Measurements from ENCODE around the gene FBXO42. TPM values are rescaled to one million over a fixed set of nuclear protein-coding genes. Genes with fewer than 3 reads are reported as not detected.

Gene FBXO42
- total and polyA plus RNA-seq, 2 of the 8 experiments (the other 6 are each of a cell fraction or from before 2014, with no cell fraction given), result 15.1 to 17.0 TPM

GRCh38 chr1:16243936-16244649 is 108.2 kb downstream of the FBXO42 start:
- no peak overlapping the region for H2BK20ac ChIP-seq (ENCODE audit: low read length)
- peaks cover 2 to 5% of the 10 kb centered on the region in 2 experiments for H4K20me1 ChIP-seq (replicated peaks in 1 of 2; ENCODE audit: control insufficient read depth in 1 of 2, insufficient read depth in 2 of 2, low read length in 2 of 2)
- FAIRE-seq (peak; percentile 96), DNase-seq (ENCODE audit: low read depth in 1 of 2, low spot score in 2 of 2) (peak; percentile 51 to 90)
- no peaks in the 10 kb centered on the region for H3K23me2 ChIP-seq (ENCODE audit: low read depth, low read length)
- no peaks in the 10 kb centered on the region for H3K27me3 ChIP-seq (replicated peaks in 1 of 4; ENCODE audit: control insufficient read depth in 3 of 4, extremely low read depth in 1 of 4, insufficient read depth in 3 of 4, low read length in 3 of 4)
- no peak overlapping the region for H2BK5ac ChIP-seq (ENCODE audit: low read depth, low read length)
- H3K9me3 ChIP-seq (ENCODE audit: insufficient read depth in 2 of 2, low read depth in 1 of 2, low read length in 1 of 2), result no peaks in the 10 kb centered on the region
- no peak overlapping the region for H2BK12ac ChIP-seq (ENCODE audit: low read depth, low read length)
- peak overlapping the region; percentile 45; the same call in 1 of the 2 replicates for H4K8ac ChIP-seq (ENCODE audit: extremely low read depth, insufficient read depth, low read length)
- H4K5ac ChIP-seq (ENCODE audit: insufficient read length, low read depth, low read length), result no peak overlapping the region
- peak overlapping the region; percentile 43; the same call in 1 of the 2 replicates for H3K18ac ChIP-seq (ENCODE audit: extremely low read depth, low read length)
- H3K79me2 ChIP-seq (ENCODE audit: control insufficient read depth in 1 of 2, insufficient read depth in 2 of 2, low read length in 2 of 2), result no peaks in the 10 kb centered on the region
- no peak overlapping the region for H3K23ac ChIP-seq (ENCODE audit: insufficient read length)
- peaks cover 0 to 4% (median 0%) of the 10 kb centered on the region in 4 experiments; a peak in 2 of 8 replicates for H3K36me3 ChIP-seq (ENCODE audit: control insufficient read depth in 2 of 4, insufficient read depth in 4 of 4, low read length in 3 of 4)
- peak overlapping the region; percentile 49 for H3K4ac ChIP-seq (replicated peaks; ENCODE audit: insufficient read length, low read depth, low read length)
- ChIA-PET CTCF (ENCODE audit: partially characterized antibody) (interaction anchor here (0.6 to 9.0 kb wide), 31 partner anchors 10 to 204 kb away, joined by 3 to 106 read pairs (median 4); partner anchors contain the start of genes ARHGEF19 and CPLANE2), POLR2A (ENCODE audit: partially characterized antibody) (interaction anchor here (0.9 to 1.3 kb wide), 3 partner anchors 16 to 39 kb away, joined by 3 to 4 read pairs (median 3); no protein-coding TSS in a partner anchor)
- no peak overlapping the region for H3K4me3 ChIP-seq (ENCODE audit: extremely low read depth in 1 of 4, insufficient read depth in 2 of 4, low read depth in 3 of 4, low read length in 4 of 4)
- H3K56ac ChIP-seq (replicated peaks; ENCODE audit: insufficient read length, low read depth, low read length), result no peak overlapping the region
- no peak overlapping the region for H2AFZ ChIP-seq (ENCODE audit: low read length)
- H3K9ac ChIP-seq (replicated peaks in 1 of 4; ENCODE audit: extremely low read depth in 1 of 4, low read depth in 3 of 4, low read length in 3 of 4), result no peak overlapping the region
- no peak overlapping the region for H2BK120ac ChIP-seq (replicated peaks; ENCODE audit: low read depth, low read length)
- no peak overlapping the region for H3K27ac ChIP-seq (ENCODE audit: low read depth, low read length)
- H2AK5ac ChIP-seq (ENCODE audit: low read depth, low read length), result no peak overlapping the region
- no peak overlapping the region for H3K14ac ChIP-seq (ENCODE audit: insufficient read length)
- 0 out of 2 replicates have a peak overlapping the region, but pooled peaks have one; percentile 68 for H2BK15ac ChIP-seq (ENCODE audit: low read length)
- H4K91ac ChIP-seq (replicated peaks; ENCODE audit: insufficient read length, low read length), result no peak overlapping the region
- no peak overlapping the region for H3K4me2 ChIP-seq (ENCODE audit: insufficient read depth in 1 of 2, low read depth in 2 of 2, low read length in 2 of 2)
- H3K4me1 ChIP-seq (replicated peaks in 1 of 4; ENCODE audit: control insufficient read depth in 3 of 4, insufficient read depth in 4 of 4, low read length in 3 of 4), result peaks cover 0 to 3% (median 0%) of the 10 kb centered on the region in 4 experiments; a peak in 1 of 7 replicates
- WGBS, 2 experiments (ENCODE audit: extremely low coverage in 1 of 2, insufficient coverage in 1 of 2, insufficient read length in 1 of 2, insufficient replicate concordance in 2 of 2, low coverage in 1 of 2, low lambda C conversion rate in 2 of 2, missing lambda C conversion rate in 1 of 2), result 41% methylated on average over 8 of the region's 8 CpGs; no CpG with 5 or more reads in 1 of the 2 experiments
- no peaks in the 10 kb centered on the region for H3K79me1 ChIP-seq (ENCODE audit: low read depth, low read length)
- no peak for TF ChIP-seq RNF2 (IDR thresholded peaks at IDR 0.05; ENCODE audit: borderline replicate concordance, low read depth, low read length, missing control alignments, poor library complexity, severe bottlenecking)
- TF ChIP-seq NRF1 (IDR thresholded peaks at IDR 0.05; ENCODE audit: low read depth, low read length), result no peak
- TF ChIP-seq CBX8 (IDR thresholded peaks at IDR 0.05; ENCODE audit: borderline replicate concordance, low read depth, low read length), result no peak
- TF ChIP-seq SP1 (IDR thresholded peaks at IDR 0.05; ENCODE audit: low read depth, low read length), result no peak
- no peak for TF ChIP-seq POU5F1 (IDR thresholded peaks at IDR 0.05; ENCODE audit: low read depth, low read length)
- no peak for TF ChIP-seq POLR2AphosphoS5 (IDR thresholded peaks at IDR 0.05; ENCODE audit: low read depth, low read length)
- TF ChIP-seq BACH1 (IDR thresholded peaks at IDR 0.05; ENCODE audit: low read length), result no peak
- TF ChIP-seq TCF12 (IDR thresholded peaks at IDR 0.05; ENCODE audit: low read depth, low read length), result no peak
- no peak for TF ChIP-seq EGR1 (IDR thresholded peaks at IDR 0.05; ENCODE audit: borderline replicate concordance, low read depth, low read length)
- TF ChIP-seq HDAC2 (IDR thresholded peaks at IDR 0.05; ENCODE audit: borderline replicate concordance in 1 of 2, low read depth in 2 of 2, low read length in 2 of 2), result no peak
- TF ChIP-seq RAD21 (IDR thresholded peaks at IDR 0.05 in 1 of 2, conservative IDR thresholded peaks at IDR 0.05 in 1 of 2; ENCODE audit: low read depth in 2 of 2, low read length in 2 of 2), result peak; percentile 95 to 96
